Upper lobe of left lung (tissue), 6 donors: ENCODE data around the gene PEPD. TPM values are rescaled to one million over a fixed set of nuclear protein-coding genes. Genes with fewer than 3 reads are reported as not detected.

Experiments used
- ATAC-seq, 2 donors: fragments of 200-7000 bp; cut with Tn5 transposase; one replicate each; pipeline ENCODE4 v1.9.1; 2022; ENCODE audit warnings: mild to moderate bottlenecking in 2 of 2, moderate library complexity in 2 of 2; ENCODE audit not compliant: low FRiP score in 2 of 2
- DNase-seq, 2 donors: peaks; one replicate each; pipeline ENCODE4 v3.0.0-alpha.2; 2019 to 2020
- H3K27ac ChIP-seq, 4 donors: fragments of 200-600 bp; sonication (generic); one replicate each; pipeline ENCODE4 v1.5.1; 2016 to 2019
- H3K27me3 ChIP-seq, 4 donors: fragments of 200-600 bp; sonication (generic); one replicate each; pipeline ENCODE4 v1.5.1; 2017 to 2019
- H3K36me3 ChIP-seq, 4 donors: fragments of 200-600 bp; sonication (generic); one replicate each; pipeline ENCODE4 v1.5.1; 2016 to 2019
- H3K4me1 ChIP-seq, 4 donors: fragments of 200-600 bp; sonication (generic); one replicate each; pipeline ENCODE4 v1.5.1; 2018 to 2019
- H3K4me3 ChIP-seq, 4 donors: fragments of 200-600 bp; sonication (generic); one replicate each; pipeline ENCODE4 v1.5.1; 2017 to 2019; ENCODE audit warnings: mild to moderate bottlenecking in 2 of 4, moderate library complexity in 1 of 4
- H3K9me3 ChIP-seq, 4 donors: fragments of 200-600 bp; sonication (generic); one replicate each; pipeline ENCODE4 v1.5.1; 2018 to 2019
- CTCF ChIP-seq, 6 experiments: fragments of 450-650 bp in 4 of 6; fragments of 200-600 bp in 2 of 6; sonication (generic) in 2 of 6; IDR thresholded peaks; one replicate each; pipeline ENCODE4 v1.5.1; 2016 to 2019; ENCODE audit warnings: antibody characterized with exemption in 6 of 6
- EP300 ChIP-seq, 4 donors: sonication (generic); formaldehyde crosslinking; IDR thresholded peaks; one replicate each; pipeline ENCODE4 v1.5.1; 2017; ENCODE audit warnings: antibody characterized with exemption in 4 of 4, control low read depth in 2 of 4
- POLR2A ChIP-seq, 4 donors: fragments of 450-650 bp; IDR thresholded peaks; one replicate each; pipeline ENCODE4 v1.5.1; 2016 to 2017; ENCODE audit warnings: antibody characterized with exemption in 4 of 4, mild to moderate bottlenecking in 2 of 4
- POLR2AphosphoS5 ChIP-seq, 2 donors: sonication (generic); formaldehyde crosslinking; IDR thresholded peaks; one replicate each; pipeline ENCODE4 v1.5.1; 2017; ENCODE audit warnings: antibody characterized with exemption in 2 of 2
- WGBS, 2 donors: methylation state at CpG; one replicate each; pipeline ENCODE4 v1.1.5; 2017 to 2018; 5-methylcytosine and 5-hydroxymethylcytosine counted together
- total RNA-seq, 6 donors: library from RNA; depleted of rRNA in 4 of 6; stranded (reverse); fragments of >200 nt in 4 of 6; gene quantifications; one replicate each; pipeline versions ENCODE4 v1.1.0 to v1.2.1, GENCODE V29; 2016 to 2021
- donor health status: DM: no; HTN: no; CAD: no; lungs with moderate emphysema.
- donor health status: DM: no; HTN: yes; CAD: no; lungs with severe emphysema.

Gene PEPD
- total RNA-seq, 6 donors from 2014 or later: 30.4 to 106 (median 80.6) TPM

GRCh38 chr19:33527125-33527524 lies 5.5 kb upstream of the PEPD start:
- DNase-seq (no peak), ATAC-seq (no peak)
- Histone ChIP-seq H3K27ac (no peak overlapping the region), H3K27me3 (no peaks in the 10 kb centered on the region), H3K4me3 (no peak overlapping the region), H3K36me3 (no peaks in the 10 kb centered on the region), H3K4me1 (peaks cover 5 to 7% (median 5%) of the 10 kb centered on the region in 4 donors), H3K9me3 (no peaks in the 10 kb centered on the region)
- no peak for TF ChIP-seq CTCF (IDR thresholded peaks at IDR 0.05)
- no peak for TF ChIP-seq EP300 (IDR thresholded peaks at IDR 0.05)
- TF ChIP-seq POLR2AphosphoS5 (IDR thresholded peaks at IDR 0.05): no peak
- TF ChIP-seq POLR2A (IDR thresholded peaks at IDR 0.05): no peak
- 76 to 80% methylated on average over 1 to 2 of the region's 2 CpGs for WGBS, 2 donors

- no peaks in the 10 kb centered on the region for H3K36me3 ChIP-seq
- H3K9me3 ChIP-seq: no peaks in the 10 kb centered on the region
- 67 to 78% methylated on average over 10 to 17 of the region's 17 CpGs for WGBS, 2 donors
- peaks cover 15 to 29% (median 16%) of the 10 kb centered on the region in 4 donors for H3K4me1 ChIP-seq
- H3K27me3 ChIP-seq: no peaks in the 10 kb centered on the region
- ATAC-seq: no peak
- no peak overlapping the region for H3K27ac ChIP-seq
- TF ChIP-seq POLR2AphosphoS5 (IDR thresholded peaks at IDR 0.05) (no peak), EP300 (IDR thresholded peaks at IDR 0.05) (no peak), CTCF (IDR thresholded peaks at IDR 0.05) (no peak), POLR2A (IDR thresholded peaks at IDR 0.05) (no peak)
- no peak for DNase-seq
- H3K4me3 ChIP-seq: no peak overlapping the region
Measured at GRCh38 chr19:33524024-33524664, 2.6 kb upstream of the PEPD start.

- DNase-seq: no peak
- Histone ChIP-seq H3K27ac (no peak overlapping the region), H3K36me3 (no peaks in the 10 kb centered on the region), H3K9me3 (no peaks in the 10 kb centered on the region), H3K4me1 (peaks cover 15 to 29% (median 16%) of the 10 kb centered on the region in 4 donors), H3K4me3 (no peak overlapping the region), H3K27me3 (no peaks in the 10 kb centered on the region)
- ATAC-seq: no peak
- TF ChIP-seq POLR2A (IDR thresholded peaks at IDR 0.05): no peak
- no peak for TF ChIP-seq EP300 (IDR thresholded peaks at IDR 0.05)
- no peak for TF ChIP-seq CTCF (IDR thresholded peaks at IDR 0.05)
- no peak for TF ChIP-seq POLR2AphosphoS5 (IDR thresholded peaks at IDR 0.05)
- 29 to 85% methylated on average over 2 of the region's 2 CpGs for WGBS, 2 donors
Measured at GRCh38 chr19:33523167-33523566, 1.6 kb upstream of the PEPD start.

GRCh38 chr19:33522371-33522662 lies 726 bp upstream of the PEPD start:
- DNase-seq (no peak), ATAC-seq (no peak)
- Histone ChIP-seq H3K36me3 (no peaks in the 10 kb centered on the region), H3K4me3 (peak overlapping the region in 3 of 4 donors; percentile 76 to 91 (median 82)), H3K27ac (peak overlapping the region in 2 of 4 donors; percentile 66 to 79), H3K4me1 (peaks cover 15 to 29% (median 16%) of the 10 kb centered on the region in 4 donors), H3K27me3 (no peaks in the 10 kb centered on the region), H3K9me3 (no peaks in the 10 kb centered on the region)
- 56 to 84% methylated on average over 3 to 5 of the region's 5 CpGs for WGBS, 2 donors
- TF ChIP-seq POLR2AphosphoS5 (IDR thresholded peaks at IDR 0.05) (no peak), CTCF (IDR thresholded peaks at IDR 0.05) (no peak), EP300 (IDR thresholded peaks at IDR 0.05) (no peak), POLR2A (IDR thresholded peaks at IDR 0.05) (no peak)
